HTERT RPE-1 (cell line): ENCODE data around the gene MPL.
"Not testable (repeated sequence)": the region's sequence is repeated elsewhere in the genome, so short reads cannot be mapped to it uniquely, and the experiment has no call there.

Source experiments
- in situ Hi-C: fragments of 300-500 bp; cut with MboI; formaldehyde crosslinking; loops from 4 replicates; pipeline ENCODE4 v1.14.3; 2020; ENCODE audit warnings: low sequenced_read_pairs

Gene MPL

DNA sequence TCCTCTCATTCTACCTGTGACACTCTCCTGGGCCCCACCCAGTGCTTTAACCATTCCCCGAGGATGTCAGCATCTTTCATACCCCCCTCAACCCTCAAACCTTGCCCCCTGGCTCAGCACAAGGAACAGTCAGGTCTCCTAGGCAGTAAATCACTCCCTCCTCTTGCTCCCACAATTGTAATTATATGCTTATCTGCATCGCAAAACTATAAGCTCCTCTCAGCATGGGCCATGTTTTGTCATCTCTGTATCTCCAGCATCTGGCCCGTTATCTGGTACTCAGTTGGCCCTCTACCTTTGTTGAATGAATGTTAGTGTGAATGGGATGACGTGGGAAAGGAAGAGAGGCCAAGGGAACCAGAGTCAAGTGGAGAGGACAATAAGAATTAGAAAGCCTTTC lies 32.9 kb downstream of the MPL start:
- in situ Hi-C loops = no loop called here

DNA sequence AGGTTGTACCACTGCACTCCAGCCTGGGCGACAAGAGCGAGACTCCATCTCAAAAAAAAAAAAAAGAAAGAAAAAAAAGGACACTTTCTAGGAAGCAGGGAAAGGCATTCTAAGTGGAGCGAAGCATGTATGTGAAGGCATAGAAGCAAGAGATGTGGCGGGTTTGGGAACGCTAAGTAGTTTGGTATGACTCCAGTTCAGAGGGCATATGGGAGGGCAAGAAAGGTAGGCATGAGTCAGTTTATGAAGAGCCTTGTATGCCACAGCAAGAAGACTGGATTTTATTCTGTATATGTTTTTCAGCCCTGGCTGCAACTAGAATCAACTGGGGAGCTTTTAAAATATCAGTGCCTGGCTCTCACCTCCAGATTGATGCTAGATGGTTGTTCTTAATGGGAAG lies 34.6 kb downstream of the MPL start:
- in situ Hi-C loops = no loop called here

DNA sequence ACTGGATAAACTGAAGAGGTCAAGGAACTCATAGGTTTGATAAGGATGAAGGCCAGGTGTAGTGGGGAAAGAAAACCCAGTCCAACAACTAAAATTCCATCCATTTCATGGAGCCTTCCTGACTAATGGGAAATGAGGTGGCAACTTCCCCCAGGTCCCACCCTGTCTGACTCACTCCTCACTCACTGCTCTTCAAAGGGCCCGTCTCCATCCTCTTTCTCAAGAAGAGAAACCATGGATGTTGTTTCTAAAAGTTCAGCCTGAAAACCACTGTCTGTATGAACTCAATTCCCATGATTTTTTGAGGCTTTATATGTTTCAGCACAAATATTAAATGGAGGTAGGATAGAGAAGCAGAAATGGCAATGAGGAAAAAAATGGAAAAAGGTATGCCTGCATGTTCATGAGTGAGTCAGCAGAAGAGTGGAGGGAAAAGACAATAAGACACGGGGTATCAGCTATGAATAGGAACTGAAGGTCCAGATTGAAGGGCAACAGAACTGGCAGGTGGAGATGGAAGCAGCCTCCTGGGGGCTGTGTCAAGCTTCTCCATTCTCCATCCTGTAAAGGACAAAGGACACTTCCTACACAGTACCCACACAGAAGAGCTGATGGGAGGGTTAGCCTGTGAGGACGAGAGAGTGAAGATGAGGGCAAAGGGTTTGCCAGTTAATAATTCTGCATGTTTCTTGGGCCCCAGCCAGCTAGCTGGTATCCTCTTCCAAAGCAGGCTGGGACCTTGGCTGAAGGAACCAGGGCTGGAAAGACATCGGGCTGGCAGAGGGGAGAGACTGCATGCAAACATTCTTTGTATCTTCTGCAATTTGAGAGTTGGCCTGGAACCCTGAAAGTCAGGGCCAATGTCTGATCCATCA lies 35.7 kb downstream of the MPL start:
- in situ Hi-C loops = no loop called here

DNA sequence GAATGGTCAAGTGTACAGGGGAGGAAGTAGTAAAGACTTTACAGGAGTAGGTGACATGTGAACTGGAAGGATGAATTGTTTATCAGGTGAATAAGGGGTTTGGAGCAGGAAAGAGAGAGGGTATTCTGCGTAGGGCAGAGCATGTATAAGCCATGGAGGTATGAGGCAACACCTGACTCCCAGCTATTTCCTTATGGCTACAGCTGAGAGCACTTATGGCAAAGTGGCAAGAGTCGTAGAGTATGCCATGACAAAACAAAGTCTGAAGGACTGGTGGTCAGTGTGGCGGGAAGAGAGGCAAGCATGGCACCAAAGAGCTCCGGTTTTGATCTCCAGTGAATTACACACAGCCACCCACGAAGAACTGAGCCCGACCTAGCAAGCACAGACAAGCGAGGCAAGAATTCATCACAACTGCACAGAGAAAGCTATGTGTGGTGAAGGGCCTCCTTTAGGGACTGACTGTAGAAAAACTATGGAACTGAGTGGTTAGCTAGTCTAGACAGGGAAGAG lies 39.2 kb downstream of the MPL start:
- in situ Hi-C loops = no loop called here

DNA sequence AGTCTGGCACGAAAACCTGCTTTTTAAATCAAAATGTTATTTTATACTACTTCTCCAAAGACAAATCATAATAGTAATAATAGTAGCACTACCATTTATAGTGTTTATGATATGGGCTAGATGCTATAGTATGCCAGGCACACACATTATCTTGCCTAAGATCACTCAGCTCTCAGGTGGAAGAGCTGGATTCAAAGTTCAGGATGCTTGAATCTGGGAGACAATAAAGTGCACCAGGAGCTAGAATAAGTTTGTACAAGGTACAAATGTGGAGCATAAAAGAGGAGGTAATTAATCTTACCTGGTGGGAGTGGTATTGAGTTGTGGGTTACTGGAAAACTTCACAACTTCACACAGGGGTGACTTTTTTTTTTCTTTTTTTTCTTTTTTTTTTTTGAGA lies 40.2 kb downstream of the MPL start:
- in situ Hi-C loops = no loop called here

DNA sequence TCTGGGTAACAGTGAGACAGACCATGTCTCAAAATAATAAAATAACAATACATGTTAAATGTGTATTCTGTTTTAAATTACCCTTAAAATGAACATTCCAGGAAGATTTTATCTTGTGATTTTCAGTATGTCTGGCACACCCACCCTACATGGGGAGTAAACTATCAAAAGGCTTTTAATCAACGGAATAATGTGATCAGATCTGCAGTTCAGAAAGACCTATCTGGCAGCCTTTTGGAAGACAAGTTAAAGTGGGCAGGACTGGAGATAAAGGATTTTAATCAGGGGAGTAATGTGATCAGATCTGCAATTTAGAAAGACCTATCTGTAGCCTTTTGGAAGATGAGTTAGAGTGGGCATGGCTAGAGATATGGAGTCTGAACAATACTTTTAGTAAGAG lies 41.9 kb downstream of the MPL start:
- in situ Hi-C loops = no loop called here

DNA sequence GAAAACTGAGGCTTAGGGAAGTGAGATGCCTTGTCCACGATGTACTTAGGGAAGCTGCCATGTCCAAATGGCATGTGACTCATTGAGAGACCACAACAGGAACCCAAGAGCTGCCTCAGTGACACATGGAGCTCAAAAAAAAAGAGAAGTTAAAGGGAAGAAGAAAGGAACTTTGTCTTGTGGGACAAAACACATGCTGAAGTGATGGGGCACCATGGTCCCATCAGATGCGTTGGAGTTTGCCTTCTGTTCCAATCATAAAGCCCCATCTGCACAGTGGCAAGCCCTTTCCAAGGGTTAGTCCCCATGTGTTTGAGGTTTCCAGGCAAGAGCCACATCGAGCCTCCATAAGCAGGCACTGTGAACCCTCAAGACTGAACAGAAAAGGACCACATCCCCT lies 44.0 kb downstream of the MPL start:
- in situ Hi-C loops = no loop called here

DNA sequence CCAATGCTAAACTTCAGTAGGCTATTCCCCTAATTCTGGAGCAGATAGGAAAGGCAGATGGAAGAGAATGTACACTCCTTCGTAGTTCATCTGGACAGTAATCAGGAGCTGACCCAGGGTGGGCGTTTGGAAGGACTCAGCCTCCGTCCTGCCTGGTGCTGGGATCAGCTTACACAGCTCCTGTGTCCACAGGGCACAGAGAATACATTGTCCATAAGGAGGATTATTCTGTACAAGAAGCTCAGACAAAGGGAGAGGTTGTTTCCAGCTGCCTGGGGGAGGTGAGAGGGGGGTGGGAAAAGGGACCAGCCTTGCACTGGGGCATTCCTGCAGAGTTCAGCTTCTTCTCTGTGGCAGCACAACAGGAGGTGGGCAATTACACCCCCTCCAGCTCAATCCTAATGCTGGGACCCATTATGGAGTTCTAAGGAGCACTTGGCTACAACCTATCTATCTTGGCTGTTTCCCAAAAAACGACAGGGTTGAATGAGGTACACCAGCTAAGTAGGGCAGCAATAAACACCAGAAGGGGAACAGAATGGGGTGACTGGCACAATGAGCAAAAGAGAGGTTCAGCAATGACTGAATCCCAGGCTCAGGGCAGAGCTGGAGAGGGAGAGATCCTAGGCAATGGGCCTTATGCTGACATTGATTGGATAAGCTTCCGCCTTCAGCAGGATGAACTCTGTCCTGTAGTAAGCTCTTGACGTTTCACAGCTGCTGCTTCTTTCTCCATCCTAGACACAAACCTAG lies 44.6 kb downstream of the MPL start:
- in situ Hi-C loops = no loop called here

DNA sequence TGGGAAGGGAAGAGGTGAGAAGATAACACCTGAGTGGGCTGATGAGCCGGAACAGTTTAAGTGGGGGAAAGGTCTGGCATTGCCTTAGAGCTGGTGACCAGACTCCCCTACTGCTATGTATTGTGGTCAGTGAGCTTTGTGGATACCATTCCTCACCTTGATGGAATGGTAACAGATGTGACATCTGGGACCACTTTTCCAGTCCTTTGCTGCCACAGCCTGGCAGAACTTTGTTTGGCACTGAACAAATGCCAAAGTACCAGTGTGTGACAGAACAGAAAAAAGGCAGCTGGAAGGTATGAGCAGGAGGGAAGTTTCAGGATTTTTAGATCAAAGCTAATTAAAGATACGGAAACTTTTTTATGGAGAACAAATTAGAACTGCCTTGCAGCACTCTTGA lies 45.8 kb downstream of the MPL start:
- in situ Hi-C loops = no loop called here

DNA sequence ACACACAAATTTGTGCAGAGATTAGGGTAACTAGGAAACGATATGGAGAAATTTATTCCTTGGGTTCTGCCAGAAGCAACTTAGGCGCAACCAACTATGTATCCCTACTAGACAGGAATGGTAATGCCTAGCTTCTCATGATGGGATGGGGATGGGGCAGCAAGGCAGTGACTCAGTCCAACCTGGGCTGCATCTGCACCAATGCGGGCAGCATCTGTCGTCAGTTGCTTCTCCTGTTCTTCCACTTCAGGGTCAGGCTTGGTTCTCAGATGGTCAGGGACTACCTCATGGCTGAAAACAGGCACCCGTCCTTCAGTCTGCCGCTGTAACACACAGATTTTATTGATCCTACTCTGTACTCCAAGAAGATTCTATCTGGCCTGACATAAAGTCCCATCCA lies 49.1 kb downstream of the MPL start:
- in situ Hi-C loops = no loop called here

DNA sequence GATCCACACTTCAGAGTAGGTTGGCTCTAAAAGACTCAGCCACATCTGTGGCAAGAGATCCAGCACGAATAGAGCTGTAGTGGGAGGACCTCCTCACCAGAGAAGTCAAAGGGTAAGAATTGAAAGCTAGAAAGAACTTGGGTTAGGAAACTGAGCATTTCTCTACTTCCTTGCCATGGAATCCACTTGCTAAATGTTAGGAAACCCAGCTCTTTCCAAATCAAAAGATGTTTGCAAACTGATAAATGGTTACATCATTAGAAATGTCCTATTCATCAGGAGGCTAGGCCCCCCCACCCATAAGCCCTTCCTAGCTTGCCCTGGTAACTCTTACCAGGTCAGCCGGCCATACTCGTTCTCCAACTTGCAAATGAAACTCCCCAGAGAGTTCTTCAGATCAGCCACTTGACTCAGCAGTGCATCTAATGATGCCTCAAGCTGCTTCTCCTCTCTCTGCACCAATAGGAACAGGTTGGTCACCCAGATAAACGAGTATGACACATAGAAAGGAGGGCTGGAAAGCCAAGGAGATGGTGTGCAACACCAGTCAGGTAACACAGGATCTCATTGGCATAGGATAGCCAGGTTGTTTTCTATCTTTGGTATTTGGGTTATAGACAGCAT lies 50.5 kb downstream of the MPL start:
- in situ Hi-C loops = no loop called here

DNA sequence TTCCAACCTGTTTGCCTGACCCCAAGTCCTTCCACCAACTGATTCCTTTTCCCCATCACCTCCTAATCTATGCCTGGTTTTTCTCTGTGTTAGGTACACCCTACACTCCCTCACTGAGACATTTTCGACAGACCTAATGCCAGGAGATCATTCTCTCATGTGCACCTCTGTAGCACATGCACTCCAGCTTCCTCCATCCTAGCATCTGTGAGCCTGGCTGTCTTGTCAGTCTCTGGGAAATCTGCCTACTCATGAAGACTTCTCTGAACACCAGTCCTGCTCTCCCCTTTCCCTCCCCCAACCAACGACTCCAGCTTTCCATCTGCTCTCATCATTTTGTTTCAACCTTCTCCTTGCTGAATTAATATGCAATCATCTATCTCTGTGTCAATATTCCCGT lies 51.0 kb downstream of the MPL start:
- in situ Hi-C loops = no loop called here

DNA sequence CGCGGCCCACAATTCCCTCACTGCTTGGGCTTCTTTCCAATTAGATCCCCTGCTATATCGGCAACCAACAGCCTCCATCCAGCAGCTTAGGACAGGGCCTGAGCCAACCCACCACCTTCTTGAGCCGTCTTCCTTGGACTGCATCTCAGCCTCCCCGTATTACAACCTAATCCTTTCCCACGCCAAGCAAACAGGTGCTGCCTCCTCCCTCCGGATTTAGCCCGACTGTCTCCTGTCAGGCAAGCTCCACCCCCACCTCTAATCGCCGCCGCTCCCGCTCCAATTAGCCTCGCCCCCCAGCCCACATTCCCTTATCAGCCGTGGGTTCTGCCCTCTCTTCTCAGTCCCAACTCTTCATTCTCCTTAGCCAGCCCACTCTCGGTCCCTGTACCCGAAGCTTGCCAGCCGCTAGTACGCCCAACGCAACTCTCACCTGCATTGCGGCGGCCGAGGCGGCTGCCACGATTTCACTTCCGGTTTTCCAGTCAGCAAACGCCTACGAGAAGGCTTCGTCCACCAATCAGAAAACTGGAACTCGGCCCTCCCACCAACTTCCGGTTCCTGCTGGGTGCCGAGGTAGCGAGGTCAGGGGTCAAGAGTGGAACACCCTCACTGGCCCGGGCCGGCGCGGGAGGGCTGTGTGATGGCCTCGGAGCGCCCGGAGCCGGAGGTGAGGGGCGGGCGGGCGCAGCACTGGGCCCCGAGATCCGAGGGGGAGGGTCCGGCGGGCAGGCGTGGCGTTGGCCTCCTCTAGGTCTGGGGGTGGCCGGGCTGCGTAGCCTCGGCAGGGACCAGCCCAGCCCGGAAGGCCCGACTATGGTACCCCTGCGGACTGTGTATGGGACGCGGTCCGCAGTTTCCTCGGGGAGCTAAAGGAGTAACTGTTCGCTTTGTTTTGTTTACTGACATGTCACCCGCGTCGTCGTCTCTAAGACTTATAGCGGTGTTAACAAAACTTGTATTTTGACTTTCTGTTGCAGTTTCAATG lies 52.0 kb downstream of the MPL start, which contains the start of the genes MED8 and SZT2:
MED8 (minus strand) TSS at position 475 of the 988 bp plus-strand sequence; CDS start at position 439, 36 bp downstream.
SZT2 (plus strand) TSS at position 574 of the 988 bp plus-strand sequence; CDS start at position 644, 70 bp downstream.
- in situ Hi-C loops = no loop called here

DNA sequence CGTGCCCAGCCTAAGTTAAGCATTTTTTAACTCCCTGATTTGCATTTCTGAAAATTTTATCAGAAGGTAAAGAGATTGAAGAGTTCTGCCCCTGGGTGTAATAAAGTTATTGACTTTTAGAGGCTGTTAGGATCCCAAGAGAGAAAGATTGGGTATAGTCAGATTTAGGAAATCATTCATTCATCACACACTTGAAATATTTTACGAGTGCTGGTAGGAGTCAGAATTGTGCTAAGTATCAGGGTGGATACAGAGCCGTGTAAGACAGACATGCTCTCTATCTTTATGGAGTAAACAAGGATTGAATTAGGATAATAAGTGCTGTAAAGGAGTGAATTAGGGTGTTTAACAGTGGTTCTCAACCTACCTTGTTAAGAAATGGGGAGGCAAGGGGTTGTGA lies 55.1 kb downstream of the MPL start:
- in situ Hi-C loops = no loop called here

DNA sequence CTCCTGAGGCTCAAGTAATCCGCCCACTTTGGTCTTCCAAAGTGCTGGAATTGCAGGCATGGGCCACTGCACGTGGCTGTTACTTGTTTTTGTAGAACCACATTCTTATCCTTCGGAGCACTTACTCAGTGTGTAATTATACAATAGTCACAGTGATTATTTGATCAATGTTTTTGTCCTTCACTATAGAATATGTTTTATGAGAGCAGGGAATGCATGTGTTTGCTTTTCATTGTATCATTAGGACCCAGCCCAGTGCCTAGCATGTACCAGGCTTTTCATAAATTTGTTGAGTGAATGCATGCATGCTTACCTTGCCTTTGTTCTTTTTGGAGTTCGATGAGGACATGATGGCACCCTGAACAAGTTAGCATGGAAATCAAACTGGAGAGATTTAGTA lies 57.9 kb downstream of the MPL start:
- in situ Hi-C loops = no loop called here

DNA sequence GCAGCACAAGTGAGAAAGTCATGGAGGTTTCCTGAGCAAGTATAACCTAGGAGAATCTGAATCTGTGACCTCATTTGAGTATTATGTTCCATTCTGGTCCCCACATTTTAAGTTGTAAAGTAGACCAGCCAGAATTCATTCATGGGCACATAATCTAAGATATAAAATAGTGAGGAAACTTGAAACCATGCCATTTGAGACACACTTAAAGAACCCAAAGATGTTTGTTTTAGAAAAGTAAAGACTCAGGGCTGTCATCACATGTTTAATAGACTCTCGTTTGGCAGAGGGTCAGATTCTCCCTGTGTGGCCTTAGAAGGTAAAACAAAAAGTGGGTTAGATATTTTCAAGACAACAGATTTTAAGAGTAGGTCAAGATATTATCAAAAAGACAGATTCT lies 58.4 kb downstream of the MPL start:
- in situ Hi-C loops = no loop called here

DNA sequence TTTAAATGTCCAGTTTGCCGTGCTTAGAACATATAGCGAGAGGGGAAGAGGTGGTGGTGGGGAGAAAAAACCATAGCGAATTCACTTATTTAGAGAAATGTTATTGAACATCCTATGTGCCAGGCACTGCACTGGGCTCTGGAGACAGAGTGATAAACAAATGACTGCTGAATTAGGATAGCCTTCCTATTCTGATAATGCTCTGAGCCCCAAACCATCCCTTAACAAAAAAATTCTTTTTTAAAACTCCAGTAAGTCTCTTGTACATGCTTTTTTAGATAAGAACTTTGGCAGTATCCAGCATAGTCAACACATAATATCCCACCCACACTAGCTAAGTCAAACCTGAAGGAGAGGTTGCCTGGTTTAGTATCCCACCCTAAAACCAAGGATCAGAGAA lies 60.6 kb downstream of the MPL start:
- in situ Hi-C loops = no loop called here

DNA sequence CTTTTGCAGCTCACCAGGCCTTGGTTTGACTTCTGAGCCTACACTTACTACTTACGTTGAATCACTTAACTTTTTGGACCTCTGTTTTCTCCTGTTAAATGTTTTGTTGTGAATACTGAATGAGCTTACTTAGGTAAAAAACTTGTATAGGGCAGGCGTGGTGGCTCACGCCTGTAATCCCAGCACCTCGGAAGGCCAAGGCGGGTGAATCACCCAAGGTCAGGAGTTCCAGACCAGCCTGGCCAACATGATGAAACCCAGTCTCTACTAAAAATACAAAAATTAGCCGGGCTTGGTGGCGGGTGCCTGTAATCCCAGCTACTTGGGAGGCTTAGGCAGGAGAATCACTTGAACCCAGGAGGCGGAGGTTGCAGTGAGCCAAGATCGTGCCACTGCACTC lies 62.8 kb downstream of the MPL start:
- in situ Hi-C loops = not testable (repeated sequence)

DNA sequence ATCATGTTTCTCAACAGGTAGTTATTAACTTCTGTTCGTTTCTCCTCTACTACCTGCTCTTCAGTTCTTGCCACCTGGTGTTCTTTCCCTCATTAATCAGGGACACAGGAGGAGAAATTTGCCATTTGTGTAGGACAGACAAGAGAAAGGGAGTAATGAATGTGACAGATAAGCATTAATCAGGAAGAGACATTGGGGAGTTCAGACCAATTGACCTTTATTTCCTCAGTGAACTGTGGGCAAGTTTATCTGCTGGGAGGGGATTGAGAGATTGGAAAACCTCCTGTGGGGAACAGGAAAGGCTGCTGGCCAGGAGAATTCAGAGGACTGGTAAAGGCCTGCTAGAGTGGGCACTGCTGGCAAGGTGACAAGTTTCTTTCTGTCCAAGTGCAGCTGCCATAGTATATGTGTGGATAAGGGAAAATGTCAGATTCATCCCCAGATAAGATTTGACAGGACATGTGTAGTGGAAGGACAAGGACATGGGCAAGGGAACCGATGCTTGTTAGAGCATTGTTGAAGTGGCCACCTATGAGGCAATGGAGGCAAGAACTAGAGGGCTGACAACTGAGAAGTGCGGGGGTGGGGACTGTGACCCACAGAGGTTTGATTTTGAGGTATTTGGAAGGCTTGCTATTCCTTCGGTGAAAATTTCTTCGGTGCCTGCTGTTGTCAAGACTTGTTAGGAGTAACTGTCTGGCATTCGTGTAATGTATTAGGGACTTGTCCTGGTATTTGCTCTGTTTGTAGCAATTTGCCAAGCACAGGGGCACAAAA lies 64.7 kb downstream of the MPL start:
- in situ Hi-C loops = no loop called here
